ENCODE data around the gene CIPC.

Gene CIPC

DNA sequence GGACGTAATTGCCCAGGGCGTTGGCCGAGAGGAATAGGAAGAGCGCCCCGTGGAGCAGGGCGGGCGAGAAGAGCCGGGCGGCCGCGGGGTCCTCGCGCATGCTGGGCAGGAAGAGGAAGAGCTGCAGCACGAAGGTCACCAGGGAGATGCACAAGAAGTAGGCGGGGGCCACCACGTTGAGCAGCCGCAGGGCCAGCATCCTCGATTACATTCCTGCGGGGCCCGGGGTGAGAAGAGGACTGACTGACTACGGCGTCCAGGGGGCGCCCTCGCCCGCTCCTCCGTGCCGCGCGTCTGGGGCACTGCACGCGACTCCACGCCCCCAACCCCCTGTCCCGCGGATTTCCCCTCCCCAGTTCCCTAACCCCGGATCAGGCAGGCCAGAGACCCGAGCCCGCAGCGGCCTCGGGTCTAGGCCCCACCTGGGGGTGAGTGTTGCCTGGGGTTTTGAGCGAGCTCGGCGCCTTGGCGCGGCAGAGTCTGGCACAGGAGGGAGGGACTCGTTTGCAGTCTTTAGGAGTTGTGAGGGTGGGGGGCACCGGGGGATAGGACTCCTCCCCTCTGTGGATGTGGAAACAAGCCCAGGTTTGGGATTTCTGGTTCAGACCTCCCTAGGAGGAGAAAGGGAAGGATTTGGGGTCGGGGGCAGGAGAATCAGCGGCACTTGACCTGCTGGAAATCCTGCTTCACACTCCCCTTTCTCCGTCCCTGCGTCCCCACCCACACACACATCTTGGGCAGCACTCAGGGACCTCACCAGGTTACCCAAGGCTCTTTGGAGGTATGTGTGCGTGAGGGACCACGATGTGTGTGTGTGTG, 41.7 kb downstream of the CIPC start:
- no peak for DNase-seq (ENCODE audit: extremely low read depth, low read depth)
- TF ChIP-seq, protein P1, sequence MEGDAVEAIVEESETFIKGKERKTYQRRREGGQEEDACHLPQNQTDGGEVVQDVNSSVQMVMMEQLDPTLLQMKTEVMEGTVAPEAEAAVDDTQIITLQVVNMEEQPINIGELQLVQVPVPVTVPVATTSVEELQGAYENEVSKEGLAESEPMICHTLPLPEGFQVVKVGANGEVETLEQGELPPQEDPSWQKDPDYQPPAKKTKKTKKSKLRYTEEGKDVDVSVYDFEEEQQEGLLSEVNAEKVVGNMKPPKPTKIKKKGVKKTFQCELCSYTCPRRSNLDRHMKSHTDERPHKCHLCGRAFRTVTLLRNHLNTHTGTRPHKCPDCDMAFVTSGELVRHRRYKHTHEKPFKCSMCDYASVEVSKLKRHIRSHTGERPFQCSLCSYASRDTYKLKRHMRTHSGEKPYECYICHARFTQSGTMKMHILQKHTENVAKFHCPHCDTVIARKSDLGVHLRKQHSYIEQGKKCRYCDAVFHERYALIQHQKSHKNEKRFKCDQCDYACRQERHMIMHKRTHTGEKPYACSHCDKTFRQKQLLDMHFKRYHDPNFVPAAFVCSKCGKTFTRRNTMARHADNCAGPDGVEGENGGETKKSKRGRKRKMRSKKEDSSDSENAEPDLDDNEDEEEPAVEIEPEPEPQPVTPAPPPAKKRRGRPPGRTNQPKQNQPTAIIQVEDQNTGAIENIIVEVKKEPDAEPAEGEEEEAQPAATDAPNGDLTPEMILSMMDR (IDR thresholded peaks at IDR 0.05; ENCODE audit: low read depth, low read length) = peak; percentile 35

DNA sequence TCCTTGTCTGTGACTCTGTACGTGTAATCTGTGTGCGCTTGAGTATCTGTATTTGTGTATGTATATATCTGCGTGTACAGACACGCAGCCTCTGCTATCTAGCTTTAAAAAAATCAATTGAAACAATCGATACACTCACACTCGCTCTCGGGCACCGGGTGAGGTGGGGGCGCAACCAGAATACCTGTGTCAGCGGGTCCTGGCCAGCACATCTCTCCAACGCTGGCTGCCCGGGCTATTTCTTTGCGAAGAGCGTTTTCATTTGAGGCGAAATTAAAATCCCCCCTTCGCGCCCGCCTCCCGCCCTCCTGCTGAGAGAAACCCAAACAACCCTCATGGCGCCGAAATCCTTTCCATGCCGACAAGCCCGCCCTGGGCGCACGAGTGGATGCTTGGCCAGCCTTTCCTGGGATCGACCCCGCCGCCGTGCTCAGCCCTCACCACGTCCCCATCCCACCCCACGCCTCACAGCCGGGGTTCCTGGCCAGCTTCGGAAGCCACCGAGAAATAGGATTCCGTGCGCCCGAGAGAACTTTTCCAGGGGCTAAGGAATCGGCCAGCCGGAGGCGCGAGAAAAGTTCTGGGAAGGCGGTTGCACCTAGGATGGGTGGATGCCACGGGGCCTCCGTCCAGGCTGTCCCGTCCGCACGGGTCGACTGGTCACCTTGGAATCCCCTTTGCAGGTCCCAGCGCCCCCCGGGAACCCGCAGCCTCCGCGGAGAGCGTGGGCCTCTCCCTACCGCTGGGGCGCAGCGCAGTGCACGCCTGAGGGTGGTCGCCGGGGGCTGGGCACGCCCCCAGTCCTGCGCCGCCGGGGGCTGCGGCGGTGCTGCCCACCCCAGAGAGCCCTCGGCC, 42.5 kb downstream of the CIPC start:
- TF ChIP-seq, protein P1 (IDR thresholded peaks at IDR 0.05; ENCODE audit: low read depth, low read length) = no peak
- DNase-seq (ENCODE audit: extremely low read depth, low read depth) = no peak

DNA sequence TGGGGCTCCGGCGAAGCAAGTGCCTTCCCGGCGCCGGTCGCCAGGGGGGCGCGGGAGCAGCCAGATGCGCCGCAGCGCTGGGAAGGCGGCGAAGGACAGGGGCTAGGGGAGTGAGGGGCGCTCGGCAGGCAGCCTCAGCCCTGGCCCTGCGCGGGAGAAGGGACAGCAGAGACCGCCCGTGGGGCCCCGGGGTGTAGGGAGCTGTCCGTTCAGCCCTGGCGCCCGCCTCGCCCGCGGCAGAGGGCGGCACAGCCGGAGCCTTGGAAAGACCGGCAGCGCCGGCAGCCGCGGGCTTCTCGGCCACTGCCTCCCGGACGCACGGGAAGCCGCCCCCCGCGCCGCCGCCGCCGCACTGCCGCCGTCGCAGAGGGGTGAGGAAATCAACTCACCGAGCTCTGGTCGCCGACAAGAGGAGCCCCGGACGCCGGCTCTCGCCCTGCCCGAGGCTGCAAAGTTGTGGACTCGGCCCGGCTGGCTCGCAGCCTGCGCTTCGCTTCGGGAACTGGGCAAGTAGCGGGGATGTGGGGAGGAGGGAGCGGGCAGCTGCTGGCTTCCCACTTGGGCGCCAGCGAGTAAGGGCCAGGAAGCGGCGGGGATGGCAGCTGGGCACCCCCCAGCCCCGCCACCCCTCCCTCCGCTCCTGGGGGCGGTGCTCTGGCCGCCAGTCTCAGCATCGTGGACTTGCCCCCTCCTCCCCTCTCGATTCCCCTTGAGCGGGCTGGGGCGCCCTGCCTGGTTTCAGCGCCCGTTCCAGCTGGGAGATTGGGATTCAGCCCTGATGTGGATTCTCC, 43.4 kb downstream of the CIPC start, which contains the start of gene ZDHHC22:
Gene ZDHHC22, minus strand, starts transcription at position 578 of the 791 bp plus-strand sequence. CDS start 2,053 bp downstream, outside the sequence.
- no peak for DNase-seq (ENCODE audit: extremely low read depth, low read depth)
- TF ChIP-seq, protein P1 (IDR thresholded peaks at IDR 0.05; ENCODE audit: low read depth, low read length) = peak; percentile 16

DNA sequence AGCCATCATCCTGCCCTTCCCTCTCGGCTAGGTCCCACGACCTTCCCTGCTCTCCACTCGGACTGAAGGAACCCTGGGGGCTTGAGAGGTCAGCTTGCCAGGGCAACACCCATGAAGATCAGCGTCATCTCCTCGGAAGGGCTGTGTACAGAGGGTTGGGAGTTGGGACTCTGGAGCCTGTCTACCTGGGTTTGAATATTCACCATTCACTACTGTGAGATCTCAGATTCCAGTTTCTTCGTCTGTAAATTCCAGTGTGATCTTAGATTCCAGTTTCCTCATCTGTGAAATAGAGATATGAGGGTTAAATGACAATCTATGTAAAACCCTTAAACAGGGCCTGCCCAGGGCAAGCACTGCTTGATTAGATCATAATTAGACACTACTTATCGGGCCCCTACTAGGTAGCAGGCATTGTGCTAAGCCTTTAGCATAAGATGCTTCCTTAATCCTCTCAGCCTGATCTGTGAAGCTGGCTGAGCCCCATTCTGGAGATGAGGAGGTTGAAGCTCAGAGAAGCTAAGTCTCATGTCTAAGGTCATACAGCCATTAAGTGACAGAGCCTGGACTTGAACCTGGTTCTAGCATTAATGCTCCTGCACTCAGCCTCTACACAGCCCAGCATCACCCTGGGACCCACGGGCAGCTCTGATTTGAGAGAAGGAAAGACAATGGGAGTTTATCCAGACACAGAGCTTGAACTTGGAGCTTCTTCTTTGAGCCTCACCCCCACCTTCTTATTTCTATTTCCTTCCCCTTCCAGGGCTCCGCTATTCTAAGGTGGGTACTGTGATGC, 44.1 kb downstream of the CIPC start:
- TF ChIP-seq, protein P1 (IDR thresholded peaks at IDR 0.05; ENCODE audit: low read depth, low read length) = no peak
- DNase-seq (ENCODE audit: extremely low read depth, low read depth) = no peak

DNA sequence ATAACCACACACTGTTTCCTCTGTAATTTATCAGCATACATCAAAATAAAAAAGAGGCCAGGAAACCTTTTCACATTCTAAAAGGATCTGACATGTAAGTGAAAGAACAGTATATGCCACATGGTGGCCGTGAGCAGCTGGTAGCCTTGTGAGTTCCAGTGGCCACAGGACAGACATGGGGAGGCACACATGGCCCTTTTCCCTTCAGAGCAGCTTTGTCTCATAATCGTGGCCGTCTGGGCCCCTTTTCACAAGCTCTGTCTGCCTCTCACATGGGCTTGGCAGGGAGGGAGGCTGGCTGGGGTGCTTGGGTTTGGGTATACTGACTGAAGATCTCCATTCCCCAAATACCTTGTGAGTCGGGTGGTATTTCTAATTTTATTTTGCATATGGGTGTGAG, 45.0 kb downstream of the CIPC start:
- TF ChIP-seq, protein P1 (IDR thresholded peaks at IDR 0.05; ENCODE audit: low read depth, low read length) = no peak
- DNase-seq (ENCODE audit: extremely low read depth, low read depth) = no peak

DNA sequence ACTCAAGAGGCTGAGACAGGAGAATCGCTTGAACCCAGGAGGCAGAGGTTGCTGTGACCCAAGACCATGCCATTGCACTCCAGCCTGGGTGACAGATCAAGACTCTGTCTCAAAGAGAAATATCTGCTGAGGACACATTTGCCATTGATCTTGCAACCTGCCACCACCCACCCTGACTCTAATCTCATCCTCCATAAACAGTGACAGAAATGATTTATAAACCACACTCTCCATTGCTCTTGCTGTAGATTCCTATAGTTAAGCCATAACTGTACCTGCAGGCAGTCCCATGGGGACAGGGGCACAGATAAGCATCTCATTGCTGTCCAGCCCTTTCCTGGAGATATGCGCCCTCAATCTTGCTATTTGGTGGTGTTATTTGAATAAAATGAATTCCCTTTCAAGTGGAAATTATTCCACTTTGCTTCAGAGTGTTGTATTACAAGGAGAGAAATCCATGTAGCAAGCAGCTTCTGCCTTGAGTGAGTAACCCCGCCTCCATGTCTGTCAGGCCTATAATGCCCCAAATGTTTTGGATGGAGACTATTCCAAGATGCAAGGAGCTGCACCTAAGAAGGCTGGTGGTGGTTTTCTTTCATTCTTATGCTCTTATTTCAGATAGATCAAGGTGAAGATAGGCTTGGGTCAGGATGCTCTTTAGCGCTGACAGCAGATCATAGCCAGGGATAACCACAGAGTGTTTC, 46.5 kb downstream of the CIPC start:
- no peak for DNase-seq (ENCODE audit: extremely low read depth, low read depth)
- TF ChIP-seq, protein P1 (IDR thresholded peaks at IDR 0.05; ENCODE audit: low read depth, low read length) = no peak

All from AG09319 (cell line).